Subcutaneous adipose tissue (tissue), 4 donors: ENCODE results near the gene PDZRN4. TPM values are rescaled to one million over a fixed set of nuclear protein-coding genes. Genes with fewer than 3 reads are reported as not detected.

Experiments
- total RNA-seq, 4 donors: library from RNA; depleted of rRNA; stranded (reverse); fragments of >200 nt; gene quantifications; one replicate each; pipeline ENCODE4 v1.1.0, GENCODE V29; 2016
- TF ChIP-seq, protein P1 (sequence below): fragments of 450-650 bp; IDR thresholded peaks from one replicate; pipeline ENCODE4 v1.5.1; 2016; ENCODE audit warnings: low read depth, mild to moderate bottlenecking, control low read depth, antibody characterized with exemption, moderate library complexity

The PDZRN4 gene
- total RNA-seq, 4 donors from 2014 or later, result 0.49 to 11.7 (median 2.2) TPM

DNA sequence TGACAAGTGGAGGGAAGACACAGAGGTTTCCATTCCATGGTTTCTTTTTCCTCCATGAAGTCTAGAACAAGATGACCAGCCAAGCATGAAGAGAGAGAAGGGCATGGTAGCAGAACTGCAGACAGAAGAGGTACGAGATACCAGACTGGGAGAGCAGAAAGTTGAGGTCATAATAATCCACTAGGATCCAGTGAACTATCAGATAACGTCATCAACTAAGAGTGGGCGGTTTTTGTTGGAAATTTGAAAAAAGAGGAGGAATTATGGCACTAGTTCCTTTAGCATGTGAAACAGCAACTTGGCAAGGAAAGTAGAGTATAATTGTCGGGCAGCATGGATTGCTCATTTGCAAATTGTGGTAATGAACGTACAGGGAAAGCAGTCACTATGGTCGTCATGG, 357.6 kb downstream of the PDZRN4 start:
- TF ChIP-seq, protein P1, sequence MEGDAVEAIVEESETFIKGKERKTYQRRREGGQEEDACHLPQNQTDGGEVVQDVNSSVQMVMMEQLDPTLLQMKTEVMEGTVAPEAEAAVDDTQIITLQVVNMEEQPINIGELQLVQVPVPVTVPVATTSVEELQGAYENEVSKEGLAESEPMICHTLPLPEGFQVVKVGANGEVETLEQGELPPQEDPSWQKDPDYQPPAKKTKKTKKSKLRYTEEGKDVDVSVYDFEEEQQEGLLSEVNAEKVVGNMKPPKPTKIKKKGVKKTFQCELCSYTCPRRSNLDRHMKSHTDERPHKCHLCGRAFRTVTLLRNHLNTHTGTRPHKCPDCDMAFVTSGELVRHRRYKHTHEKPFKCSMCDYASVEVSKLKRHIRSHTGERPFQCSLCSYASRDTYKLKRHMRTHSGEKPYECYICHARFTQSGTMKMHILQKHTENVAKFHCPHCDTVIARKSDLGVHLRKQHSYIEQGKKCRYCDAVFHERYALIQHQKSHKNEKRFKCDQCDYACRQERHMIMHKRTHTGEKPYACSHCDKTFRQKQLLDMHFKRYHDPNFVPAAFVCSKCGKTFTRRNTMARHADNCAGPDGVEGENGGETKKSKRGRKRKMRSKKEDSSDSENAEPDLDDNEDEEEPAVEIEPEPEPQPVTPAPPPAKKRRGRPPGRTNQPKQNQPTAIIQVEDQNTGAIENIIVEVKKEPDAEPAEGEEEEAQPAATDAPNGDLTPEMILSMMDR, result no peak

DNA sequence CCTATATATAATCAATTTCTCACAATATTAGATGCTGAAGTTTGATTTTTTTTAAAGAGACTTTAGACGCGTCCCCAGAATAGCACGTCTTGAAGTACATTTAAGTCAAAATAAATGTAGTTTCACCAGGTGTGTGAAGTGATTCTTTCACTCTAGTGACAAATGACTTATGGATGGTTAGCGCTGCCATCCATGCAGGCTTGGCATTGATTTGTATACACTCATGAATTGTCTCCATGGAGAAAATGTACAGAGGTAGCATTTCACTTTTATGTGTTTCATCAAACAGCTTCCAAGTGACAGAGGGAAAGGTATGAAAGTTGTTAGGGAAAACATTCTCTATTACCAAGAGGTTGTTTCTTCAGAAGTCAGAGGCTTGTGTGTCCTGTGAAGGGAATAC, 360.8 kb downstream of the PDZRN4 start:
- TF ChIP-seq, protein P1, result no peak

DNA sequence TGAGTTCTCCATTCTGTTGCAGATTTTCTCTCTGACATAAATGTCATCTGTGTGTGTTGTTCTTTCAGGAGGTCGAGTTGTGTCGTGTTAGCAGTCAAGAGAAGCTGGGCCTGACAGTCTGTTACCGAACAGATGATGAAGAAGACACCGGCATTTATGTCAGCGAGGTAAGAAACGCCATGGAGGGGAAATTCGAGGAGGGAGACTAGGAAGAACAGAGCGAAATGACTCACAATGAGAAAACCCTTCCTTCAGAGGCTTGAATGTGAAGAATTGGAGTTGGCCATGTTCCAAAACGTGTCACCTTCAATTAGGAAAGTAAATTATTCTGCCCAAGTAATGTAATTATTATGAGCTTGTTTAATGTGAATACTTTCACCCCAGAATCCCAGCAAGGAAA, 364.5 kb downstream of the PDZRN4 start:
- TF ChIP-seq, protein P1, result no peak

DNA sequence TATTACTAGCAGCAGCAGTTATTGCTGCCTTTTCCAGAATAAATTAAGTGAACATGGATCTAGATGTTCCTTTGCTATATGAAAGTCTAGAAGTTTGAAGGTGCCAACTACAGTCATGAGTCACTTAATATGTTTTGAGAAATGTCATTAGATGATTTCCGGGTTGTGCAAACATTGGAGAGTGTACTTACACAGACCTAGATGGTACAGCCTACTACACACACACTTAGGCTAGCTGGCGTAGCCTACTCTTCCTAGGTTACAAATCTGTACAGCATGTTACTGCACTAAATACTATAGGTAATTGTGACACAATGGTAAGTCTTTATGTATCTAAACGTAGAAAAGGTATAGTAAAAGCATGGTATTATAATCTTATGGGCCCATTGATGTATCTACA, 368.1 kb downstream of the PDZRN4 start:
- TF ChIP-seq, protein P1, result no peak

DNA sequence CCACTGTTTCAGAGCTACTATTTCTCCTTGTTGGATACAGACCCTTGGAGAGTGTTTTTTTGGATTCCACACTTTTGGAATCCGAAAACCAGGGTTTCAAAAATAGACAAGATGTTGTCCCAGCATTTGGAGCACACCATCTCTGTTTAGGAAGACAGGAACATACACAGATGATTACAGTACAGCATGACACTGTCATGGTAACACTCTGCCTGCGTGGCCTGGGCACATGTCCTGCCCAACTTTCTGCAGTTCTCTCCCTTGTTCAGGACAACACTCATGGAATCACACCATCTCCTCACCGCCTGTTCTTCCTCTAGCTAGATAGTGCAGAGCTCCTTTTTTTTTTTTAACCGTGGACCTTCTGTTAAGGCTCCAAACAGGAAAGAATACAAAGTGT, 369.2 kb downstream of the PDZRN4 start:
- TF ChIP-seq, protein P1, result no peak

DNA sequence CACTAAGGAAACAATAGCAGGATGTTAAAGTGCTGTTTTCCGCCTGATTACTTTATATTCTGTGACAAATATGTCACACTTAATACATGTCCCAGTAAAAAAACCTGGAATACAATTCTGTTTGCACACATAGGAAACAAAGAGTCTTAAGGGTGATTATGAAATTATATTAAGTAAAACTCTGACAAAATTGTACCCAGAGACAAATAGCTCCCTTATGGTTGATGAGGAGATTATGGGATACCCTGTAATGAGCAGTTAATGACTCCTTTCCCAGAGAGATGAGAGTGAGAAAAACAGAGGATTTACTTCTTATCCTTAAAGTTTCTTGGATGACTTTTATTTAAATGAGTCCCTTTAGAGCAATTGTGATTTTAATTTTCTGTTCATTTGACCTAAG, 370.6 kb downstream of the PDZRN4 start:
- TF ChIP-seq, protein P1, result no peak

DNA sequence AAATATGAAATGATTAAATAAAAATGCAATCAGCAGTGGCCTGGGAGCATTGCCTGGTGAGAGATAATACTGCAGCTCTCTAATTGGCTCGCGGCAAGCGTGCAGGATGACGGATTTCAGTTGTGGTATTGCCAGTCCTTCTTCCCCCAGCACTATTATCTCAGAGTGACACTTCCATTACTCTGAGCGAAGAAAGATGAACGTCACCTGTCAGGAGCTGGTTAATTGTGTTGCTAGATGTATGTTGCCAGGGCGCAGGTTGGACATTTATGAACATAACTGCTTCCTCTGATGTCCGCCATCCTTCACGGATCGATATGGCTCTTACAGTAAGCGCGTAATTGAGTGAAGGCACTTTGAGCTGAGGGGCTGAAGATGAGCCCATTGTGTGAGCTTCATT, 374.9 kb downstream of the PDZRN4 start:
- TF ChIP-seq, protein P1, result no peak
